GM12878 (cell line): ENCODE data around the gene TBC1D1.

Experiments
- CEBPB ChIP-seq, 2 experiments: fragments of 150-350 bp in 1 of 2; IDR thresholded peaks; 2 replicates each; pipeline ENCODE4 v1.6.1; 2012 to 2014; ENCODE audit warnings: low read depth in 2 of 2, low read length in 2 of 2, borderline replicate concordance in 1 of 2, inconsistent platforms in 1 of 2
- CHD4 ChIP-seq: fragments of 200-600 bp; sonication (generic); IDR thresholded peaks from 2 replicates; pipeline ENCODE4 v1.6.1; 2016; ENCODE audit warnings: mild to moderate bottlenecking
- EP300 ChIP-seq, 2 experiments: fragments of 150-350 bp in 1 of 2; IDR thresholded peaks; 2 replicates each; pipeline ENCODE4 v1.6.1; 2011 to 2012; ENCODE audit warnings: low read depth in 2 of 2, low read length in 2 of 2, borderline replicate concordance in 1 of 2, improper control_type of control experiment in 1 of 2, inconsistent platforms in 1 of 2; ENCODE audit not compliant: control insufficient read depth in 1 of 2
- POLR2A ChIP-seq: IDR thresholded peaks from 2 replicates; pipeline ENCODE4 v1.6.1; 2011; ENCODE audit warnings: low read depth, mild to moderate bottlenecking, low read length
- POLR2AphosphoS5 ChIP-seq: IDR thresholded peaks from 2 replicates; pipeline ENCODE4 v1.6.1; 2011; ENCODE audit warnings: mild to moderate bottlenecking, low read length, inconsistent platforms
- TARDBP ChIP-seq: IDR thresholded peaks from 2 replicates; pipeline ENCODE4 v1.6.1; 2016; ENCODE audit warnings: borderline replicate concordance
- YY1 ChIP-seq: IDR thresholded peaks from 2 replicates; pipeline ENCODE4 v1.6.1; 2011; ENCODE audit warnings: low read depth, mild to moderate bottlenecking, low read length
- TF ChIP-seq, protein P1 (sequence below), 3 experiments: IDR thresholded peaks in 2 of 3; conservative IDR thresholded peaks in 1 of 3; 2 replicates each; pipeline ENCODE4 v1.5.1; 2011; ENCODE audit warnings: low read depth in 3 of 3, low read length in 3 of 3, mild to moderate bottlenecking in 3 of 3, control low read depth in 2 of 3, moderate library complexity in 2 of 3, inconsistent platforms in 1 of 3, mixed read lengths in 1 of 3; ENCODE audit not compliant: control insufficient read depth in 2 of 3, insufficient read depth in 1 of 3; ENCODE audit errors: extremely low read depth in 1 of 3

DNA sequence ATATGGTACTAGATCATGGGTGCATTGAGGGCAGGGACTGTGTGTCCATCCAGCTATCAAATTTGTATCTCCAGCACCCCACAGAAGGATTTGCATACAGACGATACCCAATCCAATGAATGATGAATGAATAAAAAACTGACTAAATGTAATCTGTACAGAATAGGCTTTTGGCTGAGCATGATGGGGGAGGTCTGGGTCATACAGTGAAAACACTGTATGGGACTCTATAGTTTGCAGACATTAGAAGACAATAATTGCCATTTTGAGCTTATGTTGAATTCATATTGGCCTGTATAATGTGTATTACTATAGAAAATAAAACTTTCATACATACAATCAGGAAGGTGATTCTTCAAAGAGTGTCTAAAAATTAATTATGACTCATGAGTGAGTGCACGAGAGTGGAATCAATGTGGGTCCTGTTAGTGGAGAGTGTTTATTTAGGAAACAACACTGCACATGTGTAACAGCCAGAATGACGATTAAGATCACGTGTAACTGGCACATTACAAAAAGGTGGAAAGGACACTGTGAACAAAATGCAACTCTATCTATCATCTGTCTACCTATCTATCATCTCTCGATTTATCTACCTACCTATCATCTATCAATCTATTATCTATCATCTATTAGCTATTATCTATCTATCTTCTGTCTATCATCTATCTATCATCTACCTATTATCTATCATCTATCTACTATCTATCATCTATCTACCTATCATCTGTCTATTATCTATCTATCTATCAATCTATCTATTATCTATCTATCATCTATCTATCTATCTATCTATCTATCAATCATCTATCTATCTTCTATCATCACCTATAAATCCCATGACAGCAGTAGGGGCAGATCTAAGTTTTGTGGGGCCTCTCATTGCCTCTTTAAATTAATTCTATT lies 270.6 kb downstream of the TBC1D1 start:
- TF ChIP-seq EP300 (IDR thresholded peaks at IDR 0.05; ENCODE audit: borderline replicate concordance in 1 of 2, control insufficient read depth in 1 of 2, low read depth in 2 of 2, low read length in 2 of 2) (no peak), POLR2AphosphoS5 (no peak), CEBPB (IDR thresholded peaks at IDR 0.05; ENCODE audit: borderline replicate concordance in 1 of 2, low read depth in 2 of 2, low read length in 2 of 2) (no peak), YY1 (no peak), TARDBP (no peak), POLR2A (no peak), CHD4 (no peak)
- TF ChIP-seq, protein P1, sequence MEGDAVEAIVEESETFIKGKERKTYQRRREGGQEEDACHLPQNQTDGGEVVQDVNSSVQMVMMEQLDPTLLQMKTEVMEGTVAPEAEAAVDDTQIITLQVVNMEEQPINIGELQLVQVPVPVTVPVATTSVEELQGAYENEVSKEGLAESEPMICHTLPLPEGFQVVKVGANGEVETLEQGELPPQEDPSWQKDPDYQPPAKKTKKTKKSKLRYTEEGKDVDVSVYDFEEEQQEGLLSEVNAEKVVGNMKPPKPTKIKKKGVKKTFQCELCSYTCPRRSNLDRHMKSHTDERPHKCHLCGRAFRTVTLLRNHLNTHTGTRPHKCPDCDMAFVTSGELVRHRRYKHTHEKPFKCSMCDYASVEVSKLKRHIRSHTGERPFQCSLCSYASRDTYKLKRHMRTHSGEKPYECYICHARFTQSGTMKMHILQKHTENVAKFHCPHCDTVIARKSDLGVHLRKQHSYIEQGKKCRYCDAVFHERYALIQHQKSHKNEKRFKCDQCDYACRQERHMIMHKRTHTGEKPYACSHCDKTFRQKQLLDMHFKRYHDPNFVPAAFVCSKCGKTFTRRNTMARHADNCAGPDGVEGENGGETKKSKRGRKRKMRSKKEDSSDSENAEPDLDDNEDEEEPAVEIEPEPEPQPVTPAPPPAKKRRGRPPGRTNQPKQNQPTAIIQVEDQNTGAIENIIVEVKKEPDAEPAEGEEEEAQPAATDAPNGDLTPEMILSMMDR (IDR thresholded peaks at IDR 0.05 in 2 of 3, conservative IDR thresholded peaks at IDR 0.05 in 1 of 3; ENCODE audit: control insufficient read depth in 2 of 3, extremely low read depth in 1 of 3, insufficient read depth in 1 of 3, low read depth in 3 of 3, low read length in 3 of 3) = no peak
